NCI-H524 treated with DMSO at 0.1 percent for 48 hours (cell line): ENCODE results near the gene CUL1.
"Not testable (repeated sequence)": the region's sequence is repeated elsewhere in the genome, so short reads cannot be mapped to it uniquely, and the experiment has no call there.

Experiments used
- DNase-seq: peaks from one replicate; lab custom pipeline; 2025; lab: John Stamatoyannopoulos, UW

The CUL1 gene

DNA sequence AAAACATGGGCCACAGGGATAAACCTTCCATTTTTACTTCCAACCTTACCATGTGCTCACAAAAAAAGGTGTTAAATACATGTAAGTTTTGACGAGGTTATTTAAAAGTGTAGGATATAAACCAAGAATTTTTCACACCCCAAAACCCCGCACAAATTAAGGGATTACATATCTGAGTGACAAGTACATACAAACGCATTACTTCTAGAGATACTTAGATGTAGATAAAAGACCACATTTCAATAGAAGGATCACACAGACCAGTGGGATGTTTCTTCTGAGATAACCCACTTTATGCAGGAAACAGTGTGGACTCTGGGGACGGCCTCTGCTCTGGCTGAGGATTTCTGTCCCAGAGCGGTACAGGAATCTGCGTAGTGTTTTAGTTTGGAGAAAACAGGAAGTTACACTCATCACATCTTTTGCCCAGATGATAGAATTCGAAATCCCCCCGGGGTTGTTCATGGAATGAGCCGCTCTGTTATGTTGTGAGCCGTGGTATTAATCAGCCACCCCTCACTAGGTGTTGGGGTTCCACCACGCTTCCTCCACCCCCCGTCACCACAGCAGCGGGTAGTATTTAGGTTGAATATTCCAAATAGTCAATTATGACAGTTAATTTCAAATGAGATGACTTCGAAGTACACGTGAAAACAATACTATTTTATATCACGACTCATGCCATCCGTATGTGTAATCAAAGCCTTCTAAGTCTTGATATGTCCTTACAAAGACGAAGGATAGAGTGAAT lies 1.3 kb upstream of the CUL1 start:
- no peak for DNase-seq

DNA sequence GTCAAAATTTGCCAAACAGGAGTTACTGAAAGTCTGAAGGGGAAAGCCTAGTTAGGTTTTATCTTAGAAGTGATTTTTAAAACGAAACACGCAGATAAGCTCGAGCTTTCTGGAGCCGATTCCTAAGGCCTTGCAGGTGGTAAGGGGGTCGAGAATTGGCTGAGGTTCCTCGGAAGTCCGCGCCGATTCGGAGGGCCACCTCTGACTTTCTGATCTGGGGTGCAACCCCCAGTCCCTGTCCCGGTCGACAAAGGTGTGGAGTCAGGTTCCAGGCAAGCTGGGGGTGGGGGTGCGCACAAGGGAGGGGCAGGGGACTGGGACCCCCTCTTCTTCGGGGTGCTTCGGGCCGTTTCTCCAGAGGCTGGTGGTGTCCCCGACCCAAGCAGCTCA lies 701 bp upstream of the CUL1 start:
- DNase-seq = no peak

DNA sequence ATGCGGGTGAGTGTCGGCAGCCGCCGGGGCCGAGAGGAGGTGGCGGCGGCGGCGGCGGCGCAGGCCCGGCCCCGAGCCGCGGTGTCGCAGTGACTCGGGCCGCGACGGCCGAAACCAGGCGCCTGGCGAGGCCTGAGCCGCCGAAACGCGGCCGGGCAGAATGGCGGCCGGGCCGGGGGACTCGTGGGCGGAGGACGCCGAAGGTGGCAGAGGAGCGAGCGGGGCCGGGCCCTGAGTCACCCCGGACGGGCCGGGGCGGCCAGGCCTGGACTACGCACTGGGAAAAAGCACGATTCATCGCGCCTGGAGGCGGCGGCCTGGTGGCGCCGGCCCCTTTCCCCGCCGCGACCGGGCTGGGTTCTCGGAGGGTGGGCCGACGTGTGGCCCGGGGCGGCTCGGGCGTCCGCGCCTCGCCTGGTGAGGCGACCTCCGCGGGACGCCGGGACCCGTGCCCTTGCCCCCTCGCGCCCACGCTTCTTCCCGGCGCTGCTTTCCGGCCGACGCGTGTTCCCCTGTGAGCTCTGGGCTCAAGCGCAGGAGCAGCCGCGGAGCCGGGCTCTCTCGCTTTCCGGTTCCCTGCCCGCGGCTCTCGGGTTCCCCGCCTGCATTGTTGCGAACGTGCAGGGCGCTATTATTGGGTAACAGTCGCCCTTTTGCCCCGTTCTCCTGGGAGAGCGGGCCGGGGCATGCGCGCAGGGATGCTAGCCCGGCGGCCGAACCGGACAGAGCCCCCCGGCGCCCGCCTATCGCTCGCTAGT lies 500 bp downstream of the CUL1 start:
- DNase-seq = no peak

DNA sequence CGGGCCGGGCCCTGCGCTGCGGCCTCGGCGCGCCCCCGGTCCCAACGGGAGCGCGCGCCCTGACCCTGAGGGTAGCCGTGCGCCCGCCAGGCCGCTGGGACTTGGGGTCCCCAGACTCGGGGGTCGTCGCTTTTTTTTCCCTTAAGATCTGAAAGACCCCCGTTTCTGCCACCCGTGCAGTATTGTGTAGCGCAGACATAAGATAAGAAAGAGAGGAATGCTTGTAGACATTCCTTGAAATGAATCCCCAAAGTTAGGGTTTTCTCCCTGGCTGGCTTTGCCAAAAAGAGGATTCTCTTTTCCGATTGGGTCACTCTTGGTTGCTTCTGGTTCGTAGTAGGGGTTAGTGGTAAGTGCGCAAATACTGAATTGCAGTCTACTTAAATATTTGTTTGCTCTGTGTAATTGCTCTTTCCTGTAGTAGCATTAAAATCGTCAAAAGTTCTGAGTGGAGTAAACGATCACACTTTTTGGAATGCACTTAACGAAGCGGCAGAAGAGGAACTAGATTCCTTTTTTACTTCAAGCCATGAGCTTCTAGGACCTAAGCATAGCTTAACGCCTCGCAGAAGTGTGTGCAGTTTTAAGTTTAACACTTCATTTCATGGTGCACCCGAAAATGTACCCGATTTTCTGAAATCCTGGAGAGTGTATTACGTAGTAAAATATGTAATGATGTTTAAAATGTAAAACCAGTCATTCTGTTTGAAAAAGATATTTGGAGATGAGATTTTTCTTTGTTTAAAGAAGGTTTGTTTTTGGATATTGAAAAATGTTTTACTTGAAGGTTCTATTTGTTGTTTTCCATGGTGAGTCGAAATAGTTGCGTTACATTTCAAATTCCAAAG lies 1.3 kb downstream of the CUL1 start:
- no peak for DNase-seq

DNA sequence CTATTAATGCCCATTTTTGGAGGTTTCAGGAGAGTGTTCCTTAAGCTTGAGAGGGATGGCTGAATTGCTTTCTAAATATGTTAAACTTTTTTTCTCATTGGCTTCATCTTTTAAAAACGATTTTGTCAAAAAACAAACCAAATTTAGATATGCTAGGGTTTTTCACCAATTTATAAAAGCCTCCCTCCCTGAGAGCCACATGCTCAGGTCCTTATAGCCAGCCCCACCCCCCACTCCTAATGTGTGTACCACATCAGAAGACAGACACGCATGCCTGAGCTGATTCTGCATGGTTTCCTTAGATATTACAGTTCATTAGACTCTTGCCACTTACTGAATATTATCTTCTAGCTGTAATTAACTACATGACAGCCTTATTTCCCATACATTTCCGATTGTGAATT lies 2.0 kb downstream of the CUL1 start:
- DNase-seq = no peak

DNA sequence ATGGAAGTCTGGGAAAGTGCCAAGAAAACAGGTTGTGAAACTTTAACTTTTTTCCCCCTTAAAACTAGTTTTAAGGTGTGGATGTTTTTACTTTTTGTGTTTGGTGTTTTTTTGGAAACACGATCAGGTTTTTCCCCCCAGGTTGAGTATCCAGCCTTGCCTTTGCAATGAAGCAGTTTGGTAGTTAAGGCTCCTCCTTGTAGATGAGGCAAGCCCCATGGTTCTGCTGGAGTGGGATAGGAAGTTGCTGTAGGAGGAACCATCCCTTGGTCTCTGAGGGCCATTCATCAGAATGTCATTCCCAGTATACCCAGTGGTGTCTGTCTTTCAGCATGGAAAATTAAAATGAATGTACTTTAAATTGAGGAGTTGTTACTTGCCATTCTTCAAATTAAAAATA lies 2.7 kb downstream of the CUL1 start:
- DNase-seq = no peak

DNA sequence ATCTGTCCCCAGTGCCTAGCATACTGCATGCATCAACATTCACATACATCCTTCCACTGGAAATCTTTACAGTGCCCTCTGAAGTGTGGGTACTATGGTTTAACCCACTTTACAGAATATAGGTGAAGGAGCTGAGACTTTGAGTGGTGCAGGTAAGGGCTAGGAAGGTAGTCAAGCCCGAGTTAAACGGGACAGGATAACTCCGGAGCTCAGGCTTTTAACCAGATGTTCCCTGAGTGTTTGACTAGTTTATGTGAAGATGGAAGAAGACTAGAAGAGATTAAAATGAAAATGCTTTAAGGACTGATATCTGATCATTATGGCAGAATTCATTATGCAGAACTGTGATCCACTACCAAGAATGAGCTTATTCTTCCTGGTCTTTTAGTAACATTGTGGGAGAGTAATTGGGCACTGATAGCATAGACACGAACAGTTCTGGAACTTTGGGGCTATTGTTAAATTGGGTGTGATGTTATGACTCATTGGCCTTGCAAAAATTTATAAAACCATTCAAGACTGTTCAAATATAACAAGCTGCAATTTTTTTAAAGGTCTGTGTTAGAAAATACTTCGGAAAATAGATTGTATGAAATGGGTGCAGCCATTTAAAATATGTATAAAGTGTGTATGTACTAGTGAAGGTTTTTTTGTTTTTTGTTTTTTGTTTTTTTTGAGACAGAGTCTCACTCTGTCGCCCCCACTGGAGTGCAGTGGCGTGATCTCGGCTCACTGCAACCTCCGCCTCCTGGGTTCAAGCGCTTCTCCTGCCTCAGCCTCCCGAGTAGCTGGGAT lies 4.4 kb downstream of the CUL1 start:
- DNase-seq = no peak

DNA sequence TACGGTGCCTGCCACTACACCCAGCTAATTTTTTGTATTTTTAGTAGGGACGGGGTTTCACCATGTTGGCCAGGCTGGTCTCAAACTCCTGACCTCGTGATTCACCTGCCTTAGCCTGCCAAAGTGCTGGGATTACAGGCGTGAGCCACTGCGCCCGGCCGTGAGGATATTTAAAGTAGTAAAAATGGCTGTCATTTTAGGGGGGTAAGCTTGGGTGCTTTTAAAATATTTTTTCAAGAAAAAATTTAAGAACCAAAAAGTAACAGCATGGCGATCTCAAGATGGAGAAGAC lies 4.9 kb downstream of the CUL1 start:
- not testable (repeated sequence) for DNase-seq

DNA sequence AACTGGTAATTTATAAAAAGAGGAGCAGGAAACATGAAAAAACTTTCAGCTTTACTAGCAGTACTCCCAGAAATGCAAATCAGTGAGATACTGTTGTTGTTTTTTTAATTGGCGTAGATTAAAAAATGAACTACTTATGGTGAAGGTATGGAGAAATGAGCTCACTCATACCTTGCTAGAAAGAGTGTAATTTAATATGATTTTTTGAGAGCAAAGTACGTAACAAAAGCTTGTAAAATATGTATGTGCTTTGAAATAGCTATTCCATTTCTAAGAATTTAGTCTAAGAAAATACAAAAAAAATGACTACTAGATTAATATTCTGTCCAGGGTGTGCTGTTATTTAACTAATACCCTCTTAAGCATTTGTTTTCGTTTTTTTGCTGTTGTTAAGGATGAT lies 5.5 kb downstream of the CUL1 start:
- no peak for DNase-seq

DNA sequence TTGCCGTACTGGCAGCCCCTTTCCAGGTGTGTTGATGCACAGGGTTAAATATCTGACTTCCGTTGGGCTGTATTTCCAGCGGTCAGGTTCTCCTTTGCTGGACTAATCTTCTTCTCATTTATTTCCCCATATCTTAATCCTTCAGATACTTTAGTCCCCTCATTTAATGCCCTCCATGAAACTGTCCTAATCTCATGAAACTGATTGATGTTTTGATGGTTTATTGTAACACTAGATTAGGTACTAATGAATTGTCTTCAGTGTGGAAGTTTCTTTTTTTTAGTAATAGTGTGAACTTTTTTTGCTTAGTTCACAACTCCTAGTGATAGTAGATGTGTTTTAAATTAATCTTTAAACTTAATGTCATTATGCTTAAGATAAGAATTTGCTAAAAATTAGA lies 6.3 kb downstream of the CUL1 start:
- DNase-seq = no peak

DNA sequence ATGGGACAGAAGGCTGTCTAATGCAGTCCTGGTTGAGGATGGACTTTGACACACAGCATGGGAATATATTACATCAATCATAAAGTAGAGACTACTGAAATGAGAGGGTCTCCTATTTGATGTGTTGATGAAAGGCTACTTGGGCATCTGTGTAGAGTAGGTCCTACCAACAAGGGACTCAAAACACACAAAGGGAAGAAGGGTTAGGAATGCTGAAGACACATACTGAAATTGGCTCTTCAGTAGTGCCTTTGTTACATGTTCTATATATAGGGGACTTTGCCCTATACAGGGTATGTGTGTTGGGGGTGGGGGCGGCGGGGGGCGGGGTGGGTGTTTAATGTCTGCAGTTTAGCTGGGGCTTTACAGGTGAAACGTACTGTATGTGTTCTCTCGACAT lies 7.7 kb downstream of the CUL1 start:
- DNase-seq = no peak

DNA sequence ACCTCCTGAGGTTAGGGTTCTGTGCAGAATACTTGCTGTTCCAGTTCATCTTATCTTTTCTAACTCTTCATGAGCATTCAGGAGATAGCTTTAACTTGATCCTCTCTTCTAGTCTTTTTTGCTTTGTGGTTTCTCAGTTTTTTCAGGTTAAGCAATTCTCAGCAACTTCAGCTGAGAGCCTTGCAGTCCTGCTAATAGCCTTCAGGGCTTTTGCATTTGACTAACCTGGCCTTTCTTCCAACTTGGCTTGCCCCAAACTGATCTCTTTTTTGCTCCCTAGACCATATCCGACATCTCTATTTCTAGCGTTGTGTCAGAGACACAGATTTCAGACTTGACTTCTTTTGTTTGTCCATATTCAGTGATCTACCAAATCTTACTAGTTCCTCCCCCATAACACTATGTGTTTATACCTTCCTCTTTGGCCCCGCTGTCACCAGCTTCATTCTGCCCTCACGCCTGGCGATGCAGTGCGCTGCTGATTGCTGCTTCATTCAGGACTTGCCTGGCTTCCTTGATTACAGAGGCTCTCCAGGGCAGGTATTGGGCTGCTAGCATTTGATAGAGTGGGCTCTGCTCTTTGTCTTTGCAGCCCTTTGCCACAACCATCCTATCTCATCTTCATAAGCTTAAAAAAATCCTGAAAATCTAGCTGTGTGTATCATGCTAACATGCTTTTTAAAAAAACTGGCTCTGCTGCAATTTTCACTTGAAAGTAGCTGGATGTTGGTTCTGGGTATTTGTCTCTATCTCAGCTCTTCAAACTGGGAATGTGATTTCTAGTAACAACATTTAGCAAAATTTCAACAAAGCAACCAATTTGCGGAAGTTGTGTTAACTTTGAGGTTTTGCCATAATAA lies 9.6 kb downstream of the CUL1 start:
- no peak for DNase-seq

DNA sequence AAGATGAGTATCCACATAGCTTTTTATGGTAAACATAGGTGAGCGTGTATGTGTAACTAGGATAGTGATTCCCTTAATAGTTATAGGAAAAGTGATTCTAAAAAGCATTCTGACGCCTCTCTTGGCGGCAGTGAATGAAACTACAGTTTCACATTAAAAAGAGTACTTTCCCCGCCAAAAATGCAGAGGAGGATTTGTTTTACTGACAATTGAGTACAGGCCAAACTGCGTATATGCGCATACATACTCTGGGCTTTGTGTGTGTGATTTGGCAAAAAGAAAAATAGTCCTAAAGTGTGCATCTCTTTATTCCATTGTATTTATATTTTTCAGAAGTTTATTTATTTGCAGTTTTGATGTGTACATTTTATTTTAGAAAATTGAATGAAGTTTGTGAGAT lies 10.3 kb downstream of the CUL1 start:
- no peak for DNase-seq

DNA sequence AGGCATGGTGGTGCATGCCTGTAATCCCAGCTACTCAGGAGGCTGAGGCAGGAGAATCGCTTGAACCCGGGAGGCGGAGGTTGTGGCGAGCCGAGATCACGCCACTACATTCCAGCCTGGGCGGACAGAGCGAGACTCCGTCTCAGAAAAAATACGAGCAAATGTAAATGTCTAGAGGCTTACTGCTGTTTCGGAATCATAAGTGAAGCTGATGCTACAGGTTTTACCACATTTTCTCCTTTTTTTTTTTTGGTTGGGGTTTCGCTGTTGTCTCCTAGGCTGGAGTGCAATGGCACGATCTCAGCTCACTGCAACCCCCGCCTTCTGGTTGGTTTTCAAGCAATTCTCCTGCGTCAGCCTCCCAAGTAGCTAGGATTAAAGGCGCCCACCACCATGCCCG lies 11.7 kb downstream of the CUL1 start:
- DNase-seq = not testable (repeated sequence)

DNA sequence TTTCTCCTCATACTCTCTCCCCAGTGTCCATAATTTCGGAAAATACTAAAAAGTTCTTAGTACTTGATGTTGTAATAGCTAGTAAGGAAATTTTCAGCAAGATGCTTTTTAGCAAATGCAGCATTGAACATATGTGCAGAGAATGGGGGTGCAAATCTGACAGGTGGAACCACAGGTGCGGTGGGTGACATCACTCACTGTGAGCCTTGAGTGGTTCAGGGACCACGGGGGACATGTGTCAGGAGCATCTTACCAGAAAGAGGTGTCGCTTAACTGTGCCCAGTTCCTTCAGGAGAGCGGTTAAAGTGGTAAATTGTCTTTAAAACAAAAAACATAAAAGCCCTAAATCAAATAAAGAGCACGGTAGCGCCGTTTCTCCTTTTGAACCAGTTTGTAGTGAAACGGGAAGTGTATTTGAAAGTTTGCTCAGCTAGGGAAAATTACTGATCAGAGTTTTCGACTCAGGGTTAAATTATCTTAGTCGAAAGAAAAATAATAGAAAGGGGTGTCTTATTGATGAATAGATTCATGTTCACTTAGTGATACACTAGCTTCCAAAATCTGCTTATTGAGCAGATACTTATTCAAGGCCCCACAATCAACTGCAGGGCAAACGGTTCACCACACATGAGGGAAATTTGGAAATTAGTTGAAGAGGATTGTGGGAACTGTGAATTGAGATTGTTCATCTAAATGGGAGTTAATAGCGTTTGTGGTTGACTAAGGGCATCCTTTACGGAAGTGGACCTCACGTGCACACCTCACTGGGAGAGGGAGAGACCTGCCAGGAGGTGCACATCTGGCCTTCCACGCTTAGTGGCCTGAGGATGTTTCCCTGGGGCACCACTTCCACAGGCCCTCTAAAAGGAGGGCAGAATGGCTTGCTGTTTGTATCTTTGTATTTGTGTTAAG lies 12.7 kb downstream of the CUL1 start:
- DNase-seq = no peak

DNA sequence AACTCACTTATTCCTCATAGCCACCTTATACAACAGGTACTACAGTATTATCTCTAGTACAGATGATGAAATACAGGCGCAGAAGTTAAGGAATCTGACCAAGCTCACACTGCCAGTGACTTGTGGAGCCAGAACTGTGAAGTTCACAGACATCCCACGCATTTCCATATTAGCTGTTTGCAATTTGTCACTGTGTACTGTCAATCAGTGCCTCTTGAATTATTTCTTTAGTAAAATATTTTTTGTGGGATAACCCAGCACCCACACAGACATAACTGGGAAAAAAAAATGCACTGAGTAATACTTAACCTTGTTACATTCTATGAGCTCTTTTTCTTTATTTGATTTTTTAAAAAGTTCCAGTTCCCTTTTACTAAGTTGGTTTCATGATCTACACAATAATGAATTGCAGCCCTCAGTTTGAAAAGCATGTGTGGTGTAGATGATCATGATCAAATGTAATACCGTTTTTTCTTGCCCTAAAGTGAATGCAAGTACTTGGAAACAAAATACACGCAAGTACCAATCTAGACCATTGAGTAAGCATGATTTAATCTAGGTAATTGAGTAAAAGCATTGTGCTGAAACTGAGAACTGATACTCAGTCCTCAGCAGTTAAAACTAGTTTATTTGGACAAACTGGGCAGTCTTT lies 14.1 kb downstream of the CUL1 start:
- DNase-seq = no peak

DNA sequence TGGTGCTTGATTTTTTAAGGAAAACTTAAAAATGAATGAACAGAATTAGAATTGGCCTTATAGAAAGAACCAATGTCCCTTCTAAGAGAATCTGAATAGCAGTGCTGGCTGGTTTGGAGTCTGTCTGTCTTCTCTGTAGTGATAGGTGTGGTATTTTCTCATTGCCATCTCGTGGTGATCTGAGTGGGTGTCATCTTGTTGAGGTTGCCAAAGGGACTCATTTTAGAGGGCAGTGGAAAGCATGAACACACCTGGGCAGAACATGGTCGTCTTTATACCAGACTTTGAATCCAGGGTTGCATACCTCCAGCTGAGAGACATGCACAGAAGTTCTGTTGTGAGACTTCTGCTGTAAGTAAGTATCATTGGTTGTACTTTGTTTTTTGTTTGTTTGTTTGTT lies 15.8 kb downstream of the CUL1 start:
- no peak for DNase-seq

DNA sequence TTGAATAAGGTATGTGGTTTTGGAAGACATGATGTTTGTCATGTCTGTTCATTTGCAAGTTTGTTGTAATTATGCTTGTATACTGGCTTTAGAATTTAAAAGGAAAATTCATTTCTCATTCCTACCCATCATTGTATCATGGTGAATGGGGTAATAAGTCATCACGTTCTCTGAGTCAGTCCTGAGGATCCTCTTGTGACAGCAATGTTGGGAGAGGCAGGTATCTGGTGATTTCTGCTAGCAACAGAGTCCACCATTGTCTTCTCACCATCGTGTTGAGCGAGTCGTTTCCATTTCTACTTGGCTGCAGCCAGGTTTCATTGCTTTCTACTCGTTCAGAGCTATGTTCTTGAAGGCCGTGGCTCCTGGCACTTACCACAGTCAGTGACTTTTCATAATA lies 16.3 kb downstream of the CUL1 start:
- no peak for DNase-seq

DNA sequence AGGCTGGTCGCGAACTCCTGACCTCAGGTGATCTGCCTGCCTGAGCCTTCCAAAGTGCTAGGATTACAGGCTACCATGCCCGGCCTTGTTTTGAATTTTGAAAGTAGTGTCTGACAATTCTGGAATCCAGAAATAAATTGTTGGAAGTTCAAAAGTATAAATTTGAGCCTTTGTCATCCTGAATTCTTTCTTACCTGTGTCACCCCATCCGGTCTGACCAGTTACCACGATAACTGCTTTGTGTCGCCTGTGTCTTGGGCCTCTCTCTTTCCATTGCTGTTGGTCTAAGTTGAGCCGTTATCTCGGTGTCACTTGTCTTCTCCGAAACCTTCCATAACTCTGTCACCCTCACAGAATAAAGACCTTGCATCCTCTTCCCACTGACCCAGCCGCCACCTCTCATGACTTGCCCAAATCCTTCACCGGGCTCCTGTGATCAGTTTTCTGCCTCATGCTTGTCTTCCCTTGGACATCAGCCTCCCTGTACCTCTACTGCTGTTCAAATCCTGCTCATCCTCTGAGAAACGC lies 18.6 kb downstream of the CUL1 start:
- DNase-seq = no peak
